GM21447 (cell line): ENCODE measurements around the gene SCARB1.

ENCODE experiments used
- ATAC-seq: cut with Tn5 transposase; IDR thresholded peaks from one replicate; pipeline ENCODE4 v1.9.1; 2021; ENCODE audit not compliant: unreplicated experiment

The SCARB1 gene

GRCh38 chr12:124824195-124824594 lies 39.5 kb downstream of the SCARB1 start:
- ATAC-seq, result no peak

DNA sequence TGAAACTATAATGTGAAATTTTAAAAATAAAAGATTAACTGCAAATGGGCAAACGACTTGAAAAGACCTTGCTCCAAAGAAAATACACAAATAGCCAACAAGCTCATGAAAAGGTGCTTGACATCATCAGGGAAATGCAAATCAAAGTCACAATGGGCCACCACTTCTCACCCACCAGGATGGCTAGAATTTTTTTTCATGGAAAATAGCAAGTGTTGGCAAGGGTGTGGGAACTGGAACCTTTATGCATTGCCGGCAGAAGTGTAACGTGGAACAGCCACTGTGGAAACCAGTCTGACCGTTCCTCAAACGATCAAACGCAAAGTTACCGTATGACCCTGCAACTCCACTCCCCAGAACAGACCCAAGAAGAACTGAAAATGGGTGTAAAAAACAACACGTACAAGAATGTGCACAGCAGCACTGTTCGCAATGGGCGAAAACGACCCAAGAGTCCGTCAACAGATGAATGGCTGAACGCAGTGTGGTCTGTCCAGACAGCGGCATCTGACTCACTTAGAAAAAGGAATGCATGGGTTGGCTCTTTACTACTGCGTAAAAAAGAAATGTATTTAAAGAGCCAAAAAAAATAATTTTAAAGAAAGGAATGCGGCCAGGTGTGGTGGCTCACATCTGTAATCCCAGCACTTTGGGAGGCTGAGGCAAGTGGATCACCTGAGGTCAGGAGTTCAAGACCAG lies 40.2 kb downstream of the SCARB1 start:
- ATAC-seq, result no peak

- no peak for ATAC-seq
Measured at GRCh38 chr12:124822218-124822617, 41.4 kb downstream of the SCARB1 start.

DNA sequence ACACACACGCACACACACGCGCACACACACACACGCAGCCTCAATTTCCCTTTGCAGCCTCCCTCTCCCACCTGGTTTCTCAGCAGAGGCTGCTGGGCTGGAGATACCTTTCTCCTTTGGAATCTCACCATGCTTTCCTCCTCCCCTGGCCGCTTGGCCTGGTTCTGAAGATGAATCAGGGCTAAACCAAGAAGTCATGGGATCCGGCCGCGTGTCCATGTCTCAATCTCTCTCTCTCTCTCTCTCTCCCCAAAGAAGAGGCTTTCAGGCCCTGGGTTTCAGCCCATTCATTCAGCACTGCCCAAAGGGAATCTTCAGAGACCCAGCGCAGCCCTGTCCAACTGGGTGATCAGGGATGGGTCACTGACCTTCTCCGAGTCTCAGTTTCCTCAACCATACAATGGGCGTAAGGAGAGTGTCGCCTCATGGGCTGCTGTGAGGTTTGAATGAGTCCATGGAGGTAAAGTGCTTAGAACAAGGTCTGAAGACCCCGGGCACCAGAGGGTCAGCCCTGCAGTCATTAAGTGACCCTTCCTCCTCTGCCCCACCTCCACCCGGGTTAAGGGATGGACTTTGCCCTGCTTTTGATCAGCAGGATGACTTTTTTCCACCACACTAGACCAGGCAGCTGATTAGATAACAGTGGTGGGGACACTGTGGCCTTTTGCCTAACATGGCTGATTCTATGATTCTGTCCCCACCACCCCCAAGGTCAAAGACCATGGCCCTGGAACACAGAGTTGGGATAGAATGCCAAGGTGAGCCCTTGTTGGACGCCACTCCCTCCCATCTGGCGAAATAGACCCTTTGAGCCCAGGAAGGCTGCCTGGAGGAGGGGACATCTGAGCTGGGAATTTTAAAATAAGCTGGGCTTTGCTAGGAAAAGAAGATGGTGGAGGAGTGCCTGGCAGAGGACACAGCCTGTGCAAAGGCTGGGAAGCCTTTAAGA lies 42.1 kb downstream of the SCARB1 start:
- no peak for ATAC-seq

DNA sequence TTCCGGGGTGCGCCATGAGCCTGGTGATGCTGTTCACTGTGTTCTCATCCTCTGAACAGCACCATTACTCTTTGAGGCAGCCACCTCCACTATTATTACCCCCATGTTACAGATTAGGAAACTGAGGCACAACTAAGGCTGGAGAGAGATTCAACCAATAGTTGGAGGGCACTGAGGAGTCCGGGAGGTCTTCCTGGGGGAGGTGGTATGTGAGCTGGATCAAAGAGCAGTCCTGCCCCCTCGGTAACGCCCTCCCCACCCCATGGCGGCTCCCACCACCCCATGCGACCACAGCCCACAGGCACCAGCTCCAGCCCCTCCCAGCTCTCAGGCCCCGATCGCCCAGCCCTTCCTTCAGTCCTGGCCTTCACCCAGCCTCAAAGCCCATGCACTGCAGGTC lies 43.5 kb downstream of the SCARB1 start:
- no peak for ATAC-seq

GRCh38 chr12:124819525-124819924 lies 44.1 kb downstream of the SCARB1 start:
- no peak for ATAC-seq

GRCh38 chr12:124819080-124819479 lies 44.6 kb downstream of the SCARB1 start:
- ATAC-seq, result no peak

- no peak for ATAC-seq
Measured at GRCh38 chr12:124817076-124818000, 46.3 kb downstream of the SCARB1 start.

DNA sequence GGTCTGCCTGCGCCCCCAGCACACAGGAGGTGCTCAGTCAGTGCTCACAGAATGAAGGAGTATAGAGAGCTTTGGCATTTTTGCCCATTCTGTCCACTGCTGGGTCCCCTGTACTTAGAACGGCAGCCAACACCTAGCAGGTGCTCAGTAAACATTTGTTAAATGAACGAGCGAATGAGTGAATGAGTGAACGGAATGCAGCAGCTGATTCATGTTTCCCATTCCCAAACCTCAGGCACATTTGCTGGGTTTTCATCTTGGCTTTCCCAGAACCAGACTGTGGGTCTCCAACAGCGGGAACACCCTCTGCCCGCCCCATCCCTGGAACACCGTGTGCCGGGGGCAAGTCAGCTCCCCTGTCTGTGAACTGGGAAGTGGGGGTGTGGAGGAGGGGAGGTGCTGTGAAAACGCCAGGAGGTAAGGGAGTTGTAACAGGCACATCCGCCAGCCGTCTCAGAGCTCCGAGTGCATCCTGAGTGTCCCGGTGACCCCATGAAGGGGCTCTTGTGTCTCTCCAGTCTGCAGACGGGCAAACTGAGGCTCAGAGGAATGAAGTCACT lies 47.3 kb downstream of the SCARB1 start:
- no peak for ATAC-seq

DNA sequence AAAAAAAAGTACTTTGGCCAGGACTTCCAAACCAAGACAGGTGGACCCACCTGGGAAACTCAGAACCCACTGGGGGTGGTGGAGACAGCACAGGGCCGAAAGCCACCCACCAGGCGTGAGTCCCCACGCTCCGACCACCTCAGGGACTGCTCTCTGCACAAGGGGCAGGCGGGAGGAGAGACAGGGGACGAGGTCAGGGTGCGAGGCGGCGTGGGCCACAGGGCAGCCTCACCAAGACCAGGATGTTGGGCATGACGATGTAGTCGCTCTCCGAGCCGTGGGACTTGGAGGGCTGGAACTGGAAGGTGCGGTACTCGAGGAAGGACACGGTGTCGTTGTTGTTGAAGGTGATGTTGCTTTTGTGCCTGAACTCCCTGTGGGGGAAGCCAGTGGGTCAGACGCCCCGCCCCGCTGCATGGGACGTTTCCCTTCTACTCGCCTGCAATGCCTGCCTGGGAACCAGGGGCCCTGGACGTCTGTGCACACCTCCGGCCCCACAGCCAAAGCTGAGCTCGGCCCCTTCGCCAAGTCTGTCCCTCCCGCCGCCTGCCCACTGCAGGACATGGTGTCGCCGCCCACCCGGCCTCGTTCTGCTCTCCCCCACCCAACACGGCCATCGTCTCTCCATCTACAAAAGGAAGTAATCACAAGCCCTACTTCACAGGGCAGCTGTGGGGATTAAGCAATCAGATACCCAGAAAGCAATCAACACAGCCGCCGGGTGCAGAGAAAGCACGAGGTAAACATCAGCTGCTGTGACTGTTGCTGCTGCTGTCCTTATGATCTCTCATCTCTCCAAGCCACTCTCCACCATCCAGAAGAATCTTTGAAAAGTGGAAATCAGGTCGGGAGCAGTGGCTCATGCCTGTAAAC lies 48.7 kb downstream of the SCARB1 start:
- ATAC-seq, result no peak

GRCh38 chr12:124813782-124814181 lies 49.9 kb downstream of the SCARB1 start:
- ATAC-seq, result no peak

DNA sequence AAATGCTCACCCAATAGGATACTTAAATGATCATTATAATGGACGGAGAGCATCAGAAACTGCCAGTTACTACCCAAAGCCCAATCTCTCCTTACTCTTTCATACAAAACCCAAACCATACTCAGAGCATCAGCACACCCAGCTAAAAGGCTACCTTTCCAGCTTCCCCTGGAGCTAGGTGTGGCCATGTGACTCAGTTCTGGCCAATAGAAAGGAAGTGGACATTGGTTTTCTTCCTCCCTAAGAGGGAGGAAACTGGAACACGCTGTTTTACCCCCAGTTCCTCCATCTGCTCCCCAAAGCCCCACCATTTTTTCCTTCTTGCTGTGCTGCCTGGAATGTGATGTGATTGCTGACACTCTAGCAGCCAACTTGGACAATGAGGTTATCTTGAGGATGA lies 50.7 kb downstream of the SCARB1 start:
- ATAC-seq, result no peak

DNA sequence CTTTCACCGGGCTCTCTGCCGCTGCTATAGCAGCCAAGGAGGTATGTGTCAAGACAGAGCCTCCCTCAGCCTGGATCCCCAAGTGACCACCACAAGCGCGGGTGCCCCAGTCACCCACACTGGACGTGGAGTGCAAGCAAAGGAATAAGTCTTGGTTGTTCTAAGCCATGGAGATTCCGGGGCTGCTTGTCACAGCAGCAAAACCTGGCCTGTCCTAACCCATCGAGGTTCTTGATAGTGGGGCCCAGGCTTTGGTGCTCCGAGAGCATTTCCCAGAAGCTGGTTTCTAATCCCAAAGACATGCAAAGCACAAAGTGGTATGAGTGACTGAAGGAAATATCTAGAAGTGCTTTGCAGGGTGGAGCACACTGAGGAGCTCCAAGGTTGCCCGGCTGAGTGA lies 51.3 kb downstream of the SCARB1 start:
- ATAC-seq, result no peak

GRCh38 chr12:124811633-124812032 lies 52.0 kb downstream of the SCARB1 start:
- no peak for ATAC-seq

GRCh38 chr12:124809878-124810277 lies 53.8 kb downstream of the SCARB1 start:
- no peak for ATAC-seq

GRCh38 chr12:124809391-124809790 lies 54.3 kb downstream of the SCARB1 start:
- no peak for ATAC-seq

DNA sequence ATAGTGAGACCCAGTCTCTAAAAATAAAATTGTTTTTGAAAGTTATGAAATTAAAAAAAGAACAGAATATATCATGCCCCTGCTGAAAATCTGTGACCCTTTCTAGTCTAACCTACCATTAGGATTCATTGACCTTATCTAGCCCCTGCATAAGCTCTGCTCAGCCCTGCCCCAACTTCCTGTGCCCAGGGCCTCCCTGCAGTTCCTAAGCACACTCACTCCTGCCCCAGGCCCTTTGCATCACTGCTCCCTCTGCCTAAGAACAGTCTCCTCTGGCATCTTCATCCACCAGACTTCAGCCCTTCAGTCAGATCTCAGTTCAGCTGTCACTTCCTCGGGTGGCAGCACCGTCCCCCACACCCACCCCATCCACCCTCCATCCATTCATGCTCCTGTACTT lies 55.4 kb downstream of the SCARB1 start:
- no peak for ATAC-seq

DNA sequence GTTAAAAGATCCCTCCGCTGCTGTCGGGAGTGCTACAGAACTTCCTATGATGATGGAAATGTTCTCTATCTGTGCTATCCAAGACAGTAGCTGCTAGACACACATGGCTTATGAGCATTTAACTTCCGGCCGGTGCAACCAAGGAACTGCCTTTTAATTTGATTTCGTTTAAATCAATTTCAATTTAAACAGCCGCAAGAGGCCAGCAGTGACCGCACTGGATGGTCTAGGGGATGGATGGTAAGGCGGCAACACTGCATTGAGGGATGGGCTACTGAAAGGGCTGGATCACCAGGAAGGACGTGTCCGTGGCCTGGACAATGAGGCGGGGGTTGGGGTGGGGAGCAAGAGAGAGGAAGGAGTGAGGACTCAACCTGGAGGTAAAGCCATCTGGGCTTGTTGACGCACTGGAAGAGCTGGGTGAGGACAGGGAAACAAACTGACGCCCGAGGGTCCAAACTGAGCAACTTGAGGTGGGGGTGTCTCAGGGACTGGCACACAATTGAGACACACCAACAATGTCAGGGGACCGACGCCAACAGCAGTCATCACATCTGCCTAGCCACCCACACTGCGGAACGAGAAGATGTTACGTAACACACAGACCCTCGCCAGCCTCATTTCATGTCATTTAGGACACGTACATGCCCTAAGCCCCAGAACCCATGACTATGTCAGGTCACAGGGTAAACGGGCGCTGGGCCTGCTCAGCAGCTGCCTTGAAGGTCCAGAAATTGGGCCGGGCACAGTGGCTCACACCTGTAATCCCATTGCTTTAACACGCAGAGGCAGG lies 57.6 kb downstream of the SCARB1 start:
- ATAC-seq, result no peak

- ATAC-seq, result no peak
Measured at GRCh38 chr12:124805050-124805449, 58.6 kb downstream of the SCARB1 start.
